ENCODE results near the gene BCL11B. TPM values are rescaled to one million over a fixed set of nuclear protein-coding genes. Genes with fewer than 3 reads are reported as not detected.

Gene BCL11B
- total RNA-seq, 2 donors from 2014 or later, result 0.19 to 0.43 TPM

DNA sequence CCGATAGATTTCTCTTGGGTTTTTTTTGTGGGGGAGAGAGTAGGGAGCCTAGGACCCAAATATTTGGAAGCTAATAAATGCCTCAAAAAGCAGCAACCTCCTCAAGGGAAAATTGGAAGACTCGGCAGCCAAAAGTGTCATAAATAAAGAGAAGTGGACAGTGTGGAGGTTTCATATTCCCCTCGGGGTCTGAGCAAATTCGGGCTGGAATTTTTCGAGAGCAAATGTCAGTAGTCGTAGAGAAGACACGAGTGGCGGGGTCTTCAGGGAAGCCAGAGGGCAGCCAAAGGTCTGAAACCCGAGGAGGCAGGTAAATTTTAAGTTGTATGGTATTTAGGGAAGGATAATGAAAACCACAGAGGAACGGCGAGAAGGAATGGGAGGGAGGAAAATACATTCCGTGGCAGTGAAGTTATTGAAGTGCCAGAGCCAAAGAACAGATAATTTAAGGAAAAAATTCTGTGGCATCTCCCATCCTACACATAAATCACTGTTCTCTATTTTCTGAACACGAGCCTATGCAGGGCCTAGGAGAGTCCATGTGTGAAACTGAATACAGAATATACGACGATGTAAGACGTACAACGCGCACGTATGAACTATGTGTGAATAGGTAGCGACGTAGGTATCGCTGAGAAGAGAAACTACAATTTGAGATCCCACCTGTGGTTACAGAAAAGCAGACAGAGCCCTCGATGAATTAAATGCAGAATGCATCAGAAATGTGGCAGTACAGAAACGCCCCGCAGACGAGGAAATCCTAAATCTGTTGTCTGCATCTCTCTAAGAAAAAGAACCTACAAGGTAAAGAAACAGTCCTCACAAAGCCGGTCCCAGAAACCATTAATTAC lies 12.9 kb downstream of the BCL11B start:
- H3K27me3 ChIP-seq, result peaks cover 0 to 2% of the 10 kb centered on the region in 2 donors
- no peaks in the 10 kb centered on the region for H3K36me3 ChIP-seq
- no peaks in the 10 kb centered on the region for H3K9me3 ChIP-seq
- no peaks in the 10 kb centered on the region for H3K4me1 ChIP-seq
- H3K27ac ChIP-seq, result no peak overlapping the region
- no peak overlapping the region for H3K4me3 ChIP-seq
- DNase-seq (ENCODE audit: low spot score), result no peak
- TF ChIP-seq, protein P1, sequence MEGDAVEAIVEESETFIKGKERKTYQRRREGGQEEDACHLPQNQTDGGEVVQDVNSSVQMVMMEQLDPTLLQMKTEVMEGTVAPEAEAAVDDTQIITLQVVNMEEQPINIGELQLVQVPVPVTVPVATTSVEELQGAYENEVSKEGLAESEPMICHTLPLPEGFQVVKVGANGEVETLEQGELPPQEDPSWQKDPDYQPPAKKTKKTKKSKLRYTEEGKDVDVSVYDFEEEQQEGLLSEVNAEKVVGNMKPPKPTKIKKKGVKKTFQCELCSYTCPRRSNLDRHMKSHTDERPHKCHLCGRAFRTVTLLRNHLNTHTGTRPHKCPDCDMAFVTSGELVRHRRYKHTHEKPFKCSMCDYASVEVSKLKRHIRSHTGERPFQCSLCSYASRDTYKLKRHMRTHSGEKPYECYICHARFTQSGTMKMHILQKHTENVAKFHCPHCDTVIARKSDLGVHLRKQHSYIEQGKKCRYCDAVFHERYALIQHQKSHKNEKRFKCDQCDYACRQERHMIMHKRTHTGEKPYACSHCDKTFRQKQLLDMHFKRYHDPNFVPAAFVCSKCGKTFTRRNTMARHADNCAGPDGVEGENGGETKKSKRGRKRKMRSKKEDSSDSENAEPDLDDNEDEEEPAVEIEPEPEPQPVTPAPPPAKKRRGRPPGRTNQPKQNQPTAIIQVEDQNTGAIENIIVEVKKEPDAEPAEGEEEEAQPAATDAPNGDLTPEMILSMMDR (IDR thresholded peaks at IDR 0.05), result no peak

DNA sequence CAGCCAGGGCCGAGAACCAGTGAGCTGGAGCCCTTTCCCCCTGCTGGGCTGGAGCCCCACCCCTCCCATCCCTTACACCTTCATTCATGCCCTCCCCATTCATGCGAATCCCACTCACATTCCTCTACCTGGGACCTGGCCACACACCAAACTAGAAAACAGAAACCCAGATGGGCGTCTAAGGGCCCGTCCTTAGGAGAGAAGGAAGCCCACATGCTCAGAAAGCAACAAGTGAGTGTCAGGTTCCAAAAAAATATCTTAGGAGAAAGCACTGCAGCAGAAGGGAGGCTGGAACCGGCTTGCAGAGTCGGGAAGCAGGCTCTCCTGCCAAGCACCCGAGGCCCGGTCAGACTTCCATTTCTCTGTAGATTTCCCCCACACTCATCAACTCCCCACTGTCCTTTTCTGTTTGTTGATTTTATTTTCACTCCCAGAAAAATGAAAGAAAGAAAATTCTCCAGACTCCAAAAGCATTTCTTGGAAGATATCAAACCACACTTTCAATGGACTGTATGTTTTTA lies 13.6 kb downstream of the BCL11B start:
- H3K4me1 ChIP-seq, result no peaks in the 10 kb centered on the region
- H3K27ac ChIP-seq, result no peak overlapping the region
- DNase-seq (ENCODE audit: low spot score), result no peak
- no peaks in the 10 kb centered on the region for H3K36me3 ChIP-seq
- TF ChIP-seq, protein P1 (IDR thresholded peaks at IDR 0.05), result no peak
- no peak overlapping the region for H3K4me3 ChIP-seq
- no peaks in the 10 kb centered on the region for H3K27me3 ChIP-seq
- no peaks in the 10 kb centered on the region for H3K9me3 ChIP-seq

DNA sequence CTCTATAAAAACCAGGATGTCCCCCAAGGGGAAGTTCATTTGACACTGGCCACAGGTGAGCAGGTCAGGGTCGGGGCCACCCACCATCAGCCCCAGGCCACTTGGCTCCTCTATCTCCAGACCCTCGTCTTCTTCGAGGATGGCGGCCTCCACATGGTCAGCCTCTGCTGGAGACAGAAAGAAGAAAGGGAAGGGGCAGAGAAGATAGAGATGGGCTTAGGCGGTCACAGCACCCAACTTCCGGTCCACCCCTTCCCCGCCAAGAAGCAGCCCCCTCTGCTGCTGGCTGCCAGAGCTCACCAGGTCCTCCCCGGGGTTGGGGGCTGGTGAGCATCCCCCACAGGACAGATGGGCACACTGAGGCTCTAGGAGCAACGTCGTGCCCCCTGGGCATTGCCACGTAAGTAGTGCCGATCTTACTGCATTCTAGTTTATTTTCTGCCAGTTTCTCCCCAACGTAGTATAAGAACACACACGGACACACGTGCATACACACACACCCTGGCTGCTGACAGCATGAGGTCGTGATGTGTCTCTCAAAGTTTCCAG lies 14.2 kb downstream of the BCL11B start:
- Histone ChIP-seq H3K36me3 (no peaks in the 10 kb centered on the region), H3K27me3 (no peaks in the 10 kb centered on the region), H3K4me3 (no peak overlapping the region), H3K9me3 (no peaks in the 10 kb centered on the region), H3K4me1 (no peaks in the 10 kb centered on the region), H3K27ac (no peak overlapping the region)
- TF ChIP-seq, protein P1 (IDR thresholded peaks at IDR 0.05), result no peak
- DNase-seq (ENCODE audit: low spot score), result no peak

DNA sequence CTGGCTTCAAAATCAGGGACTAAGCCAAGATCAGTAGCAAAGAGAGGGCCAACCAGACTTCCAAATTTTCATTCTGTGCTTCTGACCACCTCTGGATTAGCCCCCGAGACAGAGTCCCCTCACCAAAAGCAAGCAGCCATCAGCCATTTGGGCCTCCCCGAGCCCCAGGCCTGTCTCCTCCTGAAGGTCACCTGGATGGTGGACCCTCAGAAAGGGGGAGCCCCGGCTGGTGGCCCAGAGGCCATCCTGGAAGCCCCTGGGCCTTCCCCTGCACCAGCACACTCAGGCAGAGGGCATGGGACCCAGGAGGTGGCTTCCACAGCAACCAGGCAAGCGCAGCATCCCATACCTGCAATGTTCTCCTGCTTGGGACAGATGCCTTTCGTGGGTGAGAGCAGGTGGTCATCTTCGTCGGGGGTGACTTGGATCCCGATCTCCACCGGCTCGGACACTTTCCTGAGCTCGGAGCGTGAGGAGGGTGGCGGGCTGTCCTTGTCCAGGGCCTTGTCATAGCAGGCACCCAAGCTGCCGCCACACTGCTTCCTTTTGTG lies 14.8 kb downstream of the BCL11B start:
- no peak for DNase-seq (ENCODE audit: low spot score)
- Histone ChIP-seq H3K27ac (no peak overlapping the region), H3K9me3 (no peaks in the 10 kb centered on the region), H3K4me3 (no peak overlapping the region), H3K36me3 (no peaks in the 10 kb centered on the region), H3K27me3 (no peaks in the 10 kb centered on the region), H3K4me1 (no peaks in the 10 kb centered on the region)
- TF ChIP-seq, protein P1 (IDR thresholded peaks at IDR 0.05), result no peak

DNA sequence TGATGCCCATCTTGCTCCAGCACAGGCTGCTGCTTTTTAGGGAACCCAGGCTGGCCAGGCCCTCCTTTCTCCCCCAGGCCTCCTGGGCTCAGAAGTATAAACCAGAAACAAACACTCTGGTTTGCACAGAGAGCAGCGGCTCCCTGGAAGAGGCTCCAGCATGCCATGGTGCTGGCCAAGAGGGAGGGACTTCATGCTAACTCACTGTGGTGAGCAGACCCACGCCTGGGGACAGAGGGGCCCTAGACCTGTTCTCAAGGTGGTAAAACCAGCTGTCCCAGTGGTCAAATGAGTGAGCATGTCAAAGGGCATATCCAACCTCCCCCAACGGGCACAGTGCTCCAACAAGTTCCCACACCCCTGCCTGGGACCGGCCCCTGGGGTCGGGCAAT lies 15.5 kb downstream of the BCL11B start:
- DNase-seq (ENCODE audit: low spot score), result no peak

More for the DNA sequence above, 15.5 kb downstream of the BCL11B start:
- Histone ChIP-seq H3K4me3 (no peak overlapping the region), H3K27ac (no peak overlapping the region), H3K9me3 (no peaks in the 10 kb centered on the region), H3K4me1 (no peaks in the 10 kb centered on the region), H3K36me3 (no peaks in the 10 kb centered on the region), H3K27me3 (no peaks in the 10 kb centered on the region)
- TF ChIP-seq, protein P1 (IDR thresholded peaks at IDR 0.05), result no peak

All from right atrium auricular region (tissue), 2 donors.